ENCODE data around the gene MAP3K15. TPM values are rescaled to one million over a fixed set of nuclear protein-coding genes. Genes with fewer than 3 reads are reported as not detected.

Gene MAP3K15
- total RNA-seq, 1 experiment from 2014 or later = not detected

- Histone ChIP-seq H3K36me3 (ENCODE audit: low read depth) (no peaks in the 10 kb centered on the region), H3K79me2 (ENCODE audit: low read depth) (no peaks in the 10 kb centered on the region), H3K27me3 (ENCODE audit: insufficient read depth, low read depth) (no peaks in the 10 kb centered on the region), H4K20me1 (ENCODE audit: insufficient read depth) (no peaks in the 10 kb centered on the region), H2AFZ (no peak overlapping the region), H3K9me2 (ENCODE audit: insufficient read depth) (no peaks in the 10 kb centered on the region), H3K4me2 (no peak overlapping the region), H3F3A (ENCODE audit: insufficient read depth, low read depth) (no peaks in the 10 kb centered on the region), H3K27ac (no peak overlapping the region), H3K4me3 (no peak overlapping the region), H3K9me3 (ENCODE audit: insufficient read depth, low read depth) (no peaks in the 10 kb centered on the region), H3K4me1 (replicated peaks; ENCODE audit: insufficient read depth) (no peaks in the 10 kb centered on the region)
- DNase-seq = no peak
- no peak for TF ChIP-seq CTCF (conservative IDR thresholded peaks at IDR 0.05)
- no peak for TF ChIP-seq EZH2 (IDR thresholded peaks at IDR 0.05; ENCODE audit: low read depth)
- ChIA-PET POLR2A (ENCODE audit: unreplicated experiment) (no interaction called here), CTCF (no interaction called here)
- intact Hi-C loops (cut with micrococcal nuclease; ENCODE audit: unreplicated experiment) = no loop called here
- no TSS peak for BruUV-seq (replicated peaks)
These were observed 33.6 kb upstream of the MAP3K15 start for GRCh38 chrX:19548934-19549333.

GRCh38 chrX:19548279-19548678 is 33.0 kb upstream of the MAP3K15 start:
- Histone ChIP-seq H3K27ac (no peak overlapping the region), H3K4me3 (no peak overlapping the region), H3K9me2 (ENCODE audit: insufficient read depth) (no peaks in the 10 kb centered on the region), H3K27me3 (ENCODE audit: insufficient read depth, low read depth) (no peaks in the 10 kb centered on the region), H4K20me1 (ENCODE audit: insufficient read depth) (no peaks in the 10 kb centered on the region), H3K36me3 (ENCODE audit: low read depth) (no peaks in the 10 kb centered on the region), H3K9me3 (ENCODE audit: insufficient read depth, low read depth) (no peaks in the 10 kb centered on the region), H2AFZ (no peak overlapping the region), H3K4me1 (replicated peaks; ENCODE audit: insufficient read depth) (no peaks in the 10 kb centered on the region), H3K79me2 (ENCODE audit: low read depth) (no peaks in the 10 kb centered on the region), H3F3A (ENCODE audit: insufficient read depth, low read depth) (no peaks in the 10 kb centered on the region), H3K4me2 (no peak overlapping the region)
- POLR2A ChIA-PET (ENCODE audit: unreplicated experiment) = no interaction called here
- no peak for TF ChIP-seq CTCF (conservative IDR thresholded peaks at IDR 0.05)
- TF ChIP-seq EZH2 (IDR thresholded peaks at IDR 0.05; ENCODE audit: low read depth) = no peak
- intact Hi-C loops (cut with micrococcal nuclease; ENCODE audit: unreplicated experiment) = no loop called here
- CTCF ChIA-PET = no interaction called here
- no TSS peak for BruUV-seq (replicated peaks)
- DNase-seq = no peak

GRCh38 chrX:19545651-19546050 is 30.3 kb upstream of the MAP3K15 start:
- CTCF ChIA-PET = no interaction called here
- no peak overlapping the region for H3K4me3 ChIP-seq
- no peaks in the 10 kb centered on the region for H3K4me1 ChIP-seq (replicated peaks; ENCODE audit: insufficient read depth)
- no peak for DNase-seq
- no peaks in the 10 kb centered on the region for H3K79me2 ChIP-seq (ENCODE audit: low read depth)
- H2AFZ ChIP-seq = no peak overlapping the region
- H4K20me1 ChIP-seq (ENCODE audit: insufficient read depth) = no peaks in the 10 kb centered on the region
- no peaks in the 10 kb centered on the region for H3K9me3 ChIP-seq (ENCODE audit: insufficient read depth, low read depth)
- no peak for TF ChIP-seq CTCF (conservative IDR thresholded peaks at IDR 0.05)
- TF ChIP-seq EZH2 (IDR thresholded peaks at IDR 0.05; ENCODE audit: low read depth) = no peak
- H3K27ac ChIP-seq = no peak overlapping the region
- POLR2A ChIA-PET (ENCODE audit: unreplicated experiment) = no interaction called here
- intact Hi-C loops (cut with micrococcal nuclease; ENCODE audit: unreplicated experiment) = no loop called here
- H3F3A ChIP-seq (ENCODE audit: insufficient read depth, low read depth) = no peaks in the 10 kb centered on the region
- no peaks in the 10 kb centered on the region for H3K27me3 ChIP-seq (ENCODE audit: insufficient read depth, low read depth)
- H3K4me2 ChIP-seq = no peak overlapping the region
- no peaks in the 10 kb centered on the region for H3K9me2 ChIP-seq (ENCODE audit: insufficient read depth)
- no TSS peak for BruUV-seq (replicated peaks)
- no peaks in the 10 kb centered on the region for H3K36me3 ChIP-seq (ENCODE audit: low read depth)

Measured in PC-9 (cell line).